GM21423 (cell line): ENCODE data around the gene ANKDD1B.

Source experiments
- ATAC-seq: cut with Tn5 transposase; IDR thresholded peaks from one replicate; pipeline ENCODE4 v1.9.1; 2021; ENCODE audit warnings: mild to moderate bottlenecking, moderate library complexity; ENCODE audit not compliant: unreplicated experiment

ANKDD1B gene

GRCh38 chr5:75616371-75616881 is 5.2 kb downstream of the ANKDD1B start:
- no peak for ATAC-seq

DNA sequence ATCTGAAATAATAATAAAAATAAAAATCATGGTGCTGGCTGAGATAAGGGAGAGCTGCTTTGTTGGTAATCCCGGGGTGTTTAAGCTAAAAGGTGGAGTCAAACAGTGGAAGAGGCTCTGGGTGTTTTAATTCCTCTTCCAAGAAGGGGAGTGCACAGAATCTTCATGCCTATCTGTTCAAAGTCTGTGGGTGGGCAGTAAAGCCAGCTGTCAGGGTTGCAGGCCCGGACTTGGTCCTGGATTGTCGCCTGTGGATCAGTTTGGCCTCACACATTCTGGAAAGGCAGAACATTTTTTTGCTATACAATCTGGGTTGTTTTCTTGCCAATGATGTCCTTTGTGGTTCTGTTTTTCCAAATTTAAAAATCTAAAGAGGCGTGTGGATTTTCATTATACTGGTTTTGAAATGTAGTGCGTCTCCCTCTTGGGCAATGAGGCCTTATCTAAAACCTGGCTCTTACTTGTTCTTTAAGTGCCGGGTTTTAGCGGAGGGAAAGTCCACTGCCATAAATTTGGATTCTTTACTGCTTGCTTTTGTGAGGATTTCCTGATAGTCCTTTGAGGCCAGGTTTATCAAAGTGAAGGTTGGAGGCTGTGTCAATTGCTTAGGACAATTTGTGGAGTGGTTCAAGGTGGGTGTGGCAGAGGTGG is 5.8 kb downstream of the ANKDD1B start:
- ATAC-seq: no peak

- no peak for ATAC-seq
Observed at GRCh38 chr5:75617736-75618352, 6.6 kb downstream of the ANKDD1B start.

GRCh38 chr5:75620184-75620959 is 9.1 kb downstream of the ANKDD1B start:
- no peak for ATAC-seq

GRCh38 chr5:75622564-75622963 is 11.3 kb downstream of the ANKDD1B start:
- ATAC-seq: no peak

DNA sequence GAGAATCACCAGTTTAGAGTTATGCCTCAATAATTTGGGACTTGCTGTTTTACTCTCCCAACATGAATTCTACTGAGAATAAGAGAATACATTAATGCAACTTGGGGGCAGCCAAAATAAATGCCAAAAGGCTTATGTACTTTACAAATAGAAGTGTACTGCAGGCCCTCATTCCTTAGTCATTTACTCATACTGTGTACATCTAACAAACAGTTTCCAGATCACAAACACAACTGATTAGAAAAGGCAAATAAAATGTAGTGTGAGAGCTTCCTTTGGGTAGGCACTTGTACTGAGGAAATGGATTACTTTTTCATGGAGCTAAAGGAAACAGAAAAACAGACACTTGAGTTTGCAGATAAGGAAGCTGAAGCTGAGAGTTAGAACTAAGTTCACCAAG is 12.6 kb downstream of the ANKDD1B start:
- ATAC-seq: no peak

DNA sequence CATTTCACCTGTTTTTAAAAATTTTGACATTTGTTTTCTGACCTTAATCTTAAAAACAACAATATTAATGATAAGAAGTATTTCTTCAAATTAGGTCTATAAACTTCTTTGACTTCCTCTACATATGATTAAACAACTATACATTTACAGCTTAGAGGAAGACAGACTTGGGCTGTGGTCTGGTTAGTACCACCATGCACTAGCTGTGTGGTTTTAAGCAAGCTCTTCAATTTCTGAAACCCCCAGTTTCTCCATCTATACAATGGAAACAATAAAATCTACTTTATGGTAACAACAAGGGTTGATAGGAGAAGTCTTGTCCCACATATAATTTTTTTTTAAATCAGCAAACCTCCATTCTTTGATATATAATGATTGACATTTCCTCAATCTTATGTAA is 15.7 kb downstream of the ANKDD1B start:
- ATAC-seq: no peak

GRCh38 chr5:75627801-75628200 is 16.5 kb downstream of the ANKDD1B start:
- no peak for ATAC-seq

- ATAC-seq: no peak
Observed at GRCh38 chr5:75630875-75631274, 19.6 kb downstream of the ANKDD1B start.

DNA sequence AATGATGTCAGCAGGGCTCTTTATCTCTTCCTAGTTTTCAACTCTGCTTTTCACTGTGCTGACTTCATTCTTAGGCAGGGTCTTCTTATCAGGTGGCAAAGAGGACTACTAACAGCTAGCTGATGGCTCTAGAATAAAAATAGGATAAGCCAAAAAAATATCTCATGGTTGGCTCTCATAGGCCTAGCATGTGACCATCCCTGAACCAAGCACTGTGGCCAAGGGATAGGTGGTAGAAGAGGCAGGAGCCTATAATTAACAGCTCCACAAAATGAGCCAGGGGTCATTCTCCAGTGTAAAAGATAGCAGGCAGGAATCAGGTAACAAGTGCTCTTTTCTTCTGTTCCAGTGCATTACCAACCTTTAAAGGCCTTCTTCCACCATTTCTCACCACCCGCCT is 21.1 kb downstream of the ANKDD1B start:
- no peak for ATAC-seq

DNA sequence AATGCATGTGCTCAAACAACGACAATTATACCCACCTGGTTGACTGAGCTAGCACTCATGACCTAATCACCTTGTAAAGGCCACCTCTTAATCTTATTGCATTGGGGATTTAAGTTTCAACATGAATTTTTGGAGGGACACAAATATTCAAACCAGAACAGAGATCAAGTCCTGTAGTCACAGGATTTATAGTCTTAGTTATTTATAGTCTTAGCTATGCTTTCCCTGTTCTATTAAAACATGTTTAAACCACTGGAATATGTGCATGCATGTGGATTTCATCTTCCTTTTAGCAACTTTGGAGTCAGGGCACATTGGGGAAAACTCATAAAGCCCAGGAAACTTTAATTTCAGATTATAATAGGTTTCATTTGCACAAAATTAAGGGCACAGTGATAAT is 26.7 kb downstream of the ANKDD1B start:
- ATAC-seq: no peak

- no peak for ATAC-seq
Observed at GRCh38 chr5:75639535-75640311, 28.5 kb downstream of the ANKDD1B start.

GRCh38 chr5:75640395-75640794 is 29.1 kb downstream of the ANKDD1B start:
- no peak for ATAC-seq

- ATAC-seq: no peak
Observed at GRCh38 chr5:75640826-75641225, 29.6 kb downstream of the ANKDD1B start.

- no peak for ATAC-seq
Observed at GRCh38 chr5:75648712-75649111, 37.5 kb downstream of the ANKDD1B start.

DNA sequence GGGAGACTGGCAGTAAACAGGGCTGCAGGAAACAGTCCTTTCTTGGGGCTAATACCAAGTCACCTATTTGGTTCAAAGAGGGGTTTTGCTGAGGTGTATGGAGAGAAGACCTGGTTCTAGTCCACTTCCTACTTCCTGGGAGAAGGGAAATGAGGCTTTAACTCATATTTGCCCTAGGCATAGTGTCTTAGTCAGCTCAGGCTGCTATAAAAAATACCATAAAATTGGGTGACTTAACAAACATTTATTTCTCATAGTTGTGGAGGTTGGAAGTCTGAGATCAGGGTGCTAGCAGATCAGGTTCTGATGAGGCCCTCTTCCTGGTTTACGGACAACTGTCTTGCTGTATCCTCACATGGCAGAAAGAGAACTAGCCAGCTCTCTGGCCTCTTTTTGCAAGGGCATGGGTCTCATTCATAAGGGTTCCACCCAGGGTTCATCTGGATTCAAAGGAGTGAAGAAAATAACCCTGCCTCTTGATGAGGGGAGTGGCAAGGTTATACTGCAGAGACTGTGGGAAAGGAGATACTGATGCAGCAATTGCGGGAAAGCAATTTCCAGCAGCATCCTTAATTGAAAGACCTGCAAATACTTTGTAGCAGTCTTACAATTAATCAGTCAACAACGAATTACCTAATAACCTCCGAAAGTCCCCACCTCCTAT is 40.5 kb downstream of the ANKDD1B start:
- ATAC-seq: no peak

- no peak for ATAC-seq
Observed at GRCh38 chr5:75653521-75653920, 42.3 kb downstream of the ANKDD1B start.

DNA sequence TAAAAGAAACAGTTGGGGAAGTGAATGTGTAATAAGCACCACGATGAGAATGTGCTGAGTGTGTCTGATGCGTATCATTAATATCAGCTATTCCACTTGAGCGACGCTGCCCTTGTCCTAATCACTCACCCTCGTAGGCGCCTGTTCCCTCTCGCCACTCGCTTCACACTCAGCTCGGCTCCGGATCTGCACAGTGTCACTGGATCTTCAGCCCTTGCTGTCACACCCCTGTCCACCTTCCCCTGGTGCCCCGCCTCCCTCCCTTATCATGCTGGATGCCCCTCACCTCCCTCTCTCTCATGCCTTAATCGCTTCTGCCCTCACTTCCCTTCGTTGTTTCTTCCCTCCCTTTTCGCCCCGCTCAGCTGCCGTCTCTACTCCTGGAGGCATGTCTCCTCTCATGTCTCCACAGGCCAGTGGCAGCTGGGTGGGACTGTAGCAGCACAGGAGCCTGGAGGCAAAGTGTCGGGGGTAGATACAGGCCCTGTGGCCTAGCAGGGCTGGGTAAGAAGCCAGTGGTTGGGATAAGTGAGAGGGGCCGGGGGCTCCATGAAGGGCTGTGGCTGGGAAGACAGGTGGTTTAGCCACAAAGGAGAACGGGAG is 43.5 kb downstream of the ANKDD1B start:
- no peak for ATAC-seq

DNA sequence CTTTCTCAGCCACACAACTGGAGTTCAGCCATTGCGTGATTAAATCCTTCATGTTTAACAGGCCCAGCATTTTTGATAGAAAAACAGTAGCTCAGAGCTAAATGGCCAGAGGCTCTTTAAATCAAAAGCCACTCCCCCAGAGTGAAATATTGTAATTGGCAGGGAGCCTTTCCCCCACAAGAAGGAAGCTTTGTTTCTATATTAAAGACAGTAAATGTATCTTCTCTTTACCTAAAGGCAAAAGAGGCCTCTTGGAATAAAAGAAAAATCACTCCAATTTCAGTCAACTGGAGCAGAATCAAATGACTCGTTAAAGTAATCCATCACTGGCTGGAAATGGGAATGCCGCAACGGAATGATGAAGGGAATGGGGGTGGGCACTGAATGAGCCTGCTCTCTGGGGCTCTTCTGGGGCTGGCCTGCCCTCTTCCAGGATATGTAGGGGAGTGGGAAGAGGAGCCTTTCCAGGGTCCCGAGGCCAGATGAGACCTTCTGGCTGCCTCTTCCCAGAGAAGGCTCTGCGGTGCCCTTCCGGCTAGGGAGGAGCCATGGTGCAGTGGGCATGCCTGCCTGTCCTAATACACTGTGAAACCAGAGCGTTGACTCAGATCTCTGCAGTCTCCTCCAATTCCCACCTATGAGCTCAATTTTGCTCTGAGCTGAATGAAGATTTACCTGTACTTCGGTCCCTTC is 45.2 kb downstream of the ANKDD1B start:
- ATAC-seq: no peak
